Islet precursor cell (in vitro differentiated cells): ENCODE data around the gene NET1.

Experiments used
- DNase-seq: peaks from one replicate; pipeline ENCODE4 v3.0.0-alpha.2; 2018

NET1 gene, protein sequence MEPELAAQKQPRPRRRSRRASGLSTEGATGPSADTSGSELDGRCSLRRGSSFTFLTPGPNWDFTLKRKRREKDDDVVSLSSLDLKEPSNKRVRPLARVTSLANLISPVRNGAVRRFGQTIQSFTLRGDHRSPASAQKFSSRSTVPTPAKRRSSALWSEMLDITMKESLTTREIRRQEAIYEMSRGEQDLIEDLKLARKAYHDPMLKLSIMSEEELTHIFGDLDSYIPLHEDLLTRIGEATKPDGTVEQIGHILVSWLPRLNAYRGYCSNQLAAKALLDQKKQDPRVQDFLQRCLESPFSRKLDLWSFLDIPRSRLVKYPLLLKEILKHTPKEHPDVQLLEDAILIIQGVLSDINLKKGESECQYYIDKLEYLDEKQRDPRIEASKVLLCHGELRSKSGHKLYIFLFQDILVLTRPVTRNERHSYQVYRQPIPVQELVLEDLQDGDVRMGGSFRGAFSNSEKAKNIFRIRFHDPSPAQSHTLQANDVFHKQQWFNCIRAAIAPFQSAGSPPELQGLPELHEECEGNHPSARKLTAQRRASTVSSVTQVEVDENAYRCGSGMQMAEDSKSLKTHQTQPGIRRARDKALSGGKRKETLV

DNA sequence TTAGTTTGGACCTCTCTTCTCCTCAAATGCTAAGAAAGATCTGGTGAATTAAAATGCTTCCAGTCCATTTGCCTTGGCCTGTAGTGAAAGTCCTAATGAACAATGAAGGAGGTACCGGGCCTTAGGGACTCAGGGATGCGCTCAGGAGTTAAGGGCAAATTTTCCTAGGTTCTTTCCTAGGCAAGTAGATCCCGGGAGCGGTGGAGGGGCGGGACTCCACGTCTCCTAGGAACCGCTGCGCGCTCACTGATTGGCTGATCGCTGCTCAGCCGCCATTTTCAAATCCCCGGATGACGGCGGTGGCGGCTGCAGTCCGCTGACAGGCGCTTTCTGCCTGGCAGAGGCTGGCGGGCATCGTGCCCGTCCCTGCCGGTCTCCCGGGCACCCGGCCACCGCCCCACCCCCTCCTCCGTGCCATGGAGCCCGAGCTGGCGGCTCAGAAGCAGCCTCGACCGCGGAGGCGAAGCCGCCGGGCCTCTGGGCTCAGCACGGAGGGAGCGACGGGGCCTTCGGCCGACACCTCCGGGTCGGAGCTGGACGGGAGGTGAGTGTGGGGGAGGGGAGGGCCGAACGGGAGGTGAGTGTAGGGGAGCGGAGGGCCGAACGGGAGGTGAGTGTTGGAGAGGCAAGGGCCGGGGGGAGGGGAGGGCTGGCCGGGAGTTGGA, at the start of gene NET1:
Gene NET1, plus strand, starts transcription at position 281 of the 665 bp plus-strand sequence. Its CDS starts 136 bp downstream, at position 417.
- DNase-seq = peak; percentile 96

DNA sequence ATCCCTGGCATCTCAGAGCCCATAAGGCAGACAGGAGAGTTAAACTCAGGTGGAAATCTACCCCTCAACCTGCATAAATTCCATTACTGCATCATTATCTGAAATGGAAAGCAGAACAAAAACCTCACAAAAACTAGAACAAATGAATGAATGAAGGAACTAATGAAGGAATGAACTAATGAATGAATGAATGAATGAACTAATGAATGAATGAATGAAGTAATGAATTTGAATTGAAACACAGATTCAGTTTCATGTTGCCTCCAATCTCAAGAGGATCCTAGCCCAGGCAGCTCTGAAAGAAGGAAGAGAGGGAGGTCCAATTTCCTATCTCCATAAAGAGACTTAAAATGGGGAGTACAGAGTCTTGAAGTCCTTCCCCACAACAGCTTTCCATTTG, 49.5 kb upstream of the NET1 start:
- DNase-seq = no peak

DNA sequence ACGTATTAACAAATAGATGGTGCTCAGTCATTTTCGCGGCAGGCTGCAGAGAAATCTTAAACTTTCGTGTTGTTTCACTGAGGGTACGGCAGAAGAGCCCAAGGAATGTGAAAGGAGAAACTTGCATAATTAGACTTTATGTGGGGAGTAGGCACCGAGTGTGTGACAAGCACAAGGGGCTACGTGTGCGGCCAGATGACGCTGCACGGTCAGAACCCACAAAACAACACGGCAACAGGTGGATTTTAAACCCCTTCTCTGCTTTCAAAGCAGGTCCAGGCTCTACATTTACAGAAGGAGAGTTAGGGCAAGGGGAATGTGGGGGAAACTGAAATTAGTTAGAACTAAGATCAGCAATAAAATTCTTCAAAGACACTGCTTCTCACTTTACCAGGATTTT, 48.0 kb upstream of the NET1 start:
- no peak for DNase-seq

DNA sequence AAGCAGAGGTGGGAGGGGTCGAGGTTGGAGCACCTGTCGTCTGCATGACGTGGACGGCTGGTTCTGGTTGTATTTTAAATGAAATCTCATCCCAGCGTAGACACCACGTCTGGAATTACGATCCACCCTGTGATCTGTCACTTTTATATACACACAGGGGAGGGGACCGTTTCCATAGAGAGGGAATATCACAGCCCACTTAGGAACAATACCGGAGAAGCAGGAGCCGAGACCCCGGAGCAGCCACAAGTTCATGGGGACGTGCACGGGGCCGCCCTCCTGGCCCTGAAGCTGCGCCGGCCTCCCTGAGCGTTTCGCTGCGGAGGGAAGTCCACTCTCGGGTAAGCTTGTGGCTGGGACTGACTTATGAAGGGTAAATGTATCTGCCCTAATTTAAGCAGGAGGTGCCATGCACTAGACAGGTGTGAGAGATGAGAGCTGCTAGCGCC, 47.4 kb upstream of the NET1 start, which contains the start of gene UCN3:
Gene UCN3, plus strand, starts transcription at position 77 of the 449 bp plus-strand sequence. CDS start 8,755 bp downstream, outside the sequence.
- no peak for DNase-seq

DNA sequence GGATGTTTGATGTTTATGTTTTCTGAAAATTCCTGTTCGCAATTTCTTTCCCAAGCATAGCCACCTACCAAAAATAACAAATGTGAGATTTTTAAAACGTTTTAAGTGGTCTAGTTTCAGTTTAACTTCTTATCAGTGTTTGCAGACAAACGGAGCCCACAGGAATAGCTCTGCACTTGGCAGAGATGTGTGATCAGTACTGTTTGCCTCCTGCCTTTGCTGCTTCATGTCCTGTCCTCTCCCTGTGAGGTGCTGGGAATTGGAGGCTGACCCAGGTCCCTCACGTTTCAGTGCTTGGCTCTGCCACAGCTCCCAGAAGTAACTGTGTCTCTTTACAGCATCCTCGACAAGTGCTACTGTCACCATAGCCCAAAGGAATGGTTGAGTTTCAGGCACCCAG, 46.4 kb upstream of the NET1 start:
- DNase-seq = no peak

DNA sequence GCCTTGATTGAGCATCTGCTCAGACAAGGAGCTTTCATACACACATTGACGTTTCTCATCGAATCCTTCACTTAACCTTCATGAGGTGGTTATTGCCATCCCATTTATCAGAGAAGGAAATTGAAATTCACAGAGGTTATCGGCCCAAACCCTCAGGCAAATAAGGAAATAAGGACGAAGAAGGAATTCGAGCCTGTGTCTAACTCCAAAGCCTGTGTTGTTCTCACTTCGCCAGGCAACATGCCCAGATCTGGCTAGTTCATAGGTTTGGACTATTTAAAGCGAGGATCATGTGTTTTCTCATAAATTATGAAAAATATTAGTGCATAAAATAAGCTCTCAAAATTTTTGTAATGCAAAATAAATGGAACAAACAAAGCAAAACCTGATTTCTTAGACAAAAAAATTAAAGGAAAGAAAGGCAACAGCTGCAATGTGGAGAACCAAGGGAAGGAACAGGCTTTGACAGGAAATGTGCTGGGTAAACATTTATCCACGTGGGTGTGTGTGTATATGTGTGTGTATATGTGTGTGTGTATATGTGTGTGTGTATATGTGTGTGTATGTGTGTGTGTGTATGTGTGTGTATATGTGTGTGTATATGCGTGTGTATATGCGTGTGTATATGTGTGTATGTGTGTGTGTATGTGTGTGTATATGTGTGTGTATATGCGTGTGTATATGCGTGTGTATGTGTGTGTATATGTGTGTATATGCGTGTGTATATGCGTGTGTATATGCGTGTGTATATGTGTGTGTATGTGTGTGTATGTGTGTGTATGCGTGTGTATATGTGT, 42.8 kb upstream of the NET1 start:
- DNase-seq = no peak

DNA sequence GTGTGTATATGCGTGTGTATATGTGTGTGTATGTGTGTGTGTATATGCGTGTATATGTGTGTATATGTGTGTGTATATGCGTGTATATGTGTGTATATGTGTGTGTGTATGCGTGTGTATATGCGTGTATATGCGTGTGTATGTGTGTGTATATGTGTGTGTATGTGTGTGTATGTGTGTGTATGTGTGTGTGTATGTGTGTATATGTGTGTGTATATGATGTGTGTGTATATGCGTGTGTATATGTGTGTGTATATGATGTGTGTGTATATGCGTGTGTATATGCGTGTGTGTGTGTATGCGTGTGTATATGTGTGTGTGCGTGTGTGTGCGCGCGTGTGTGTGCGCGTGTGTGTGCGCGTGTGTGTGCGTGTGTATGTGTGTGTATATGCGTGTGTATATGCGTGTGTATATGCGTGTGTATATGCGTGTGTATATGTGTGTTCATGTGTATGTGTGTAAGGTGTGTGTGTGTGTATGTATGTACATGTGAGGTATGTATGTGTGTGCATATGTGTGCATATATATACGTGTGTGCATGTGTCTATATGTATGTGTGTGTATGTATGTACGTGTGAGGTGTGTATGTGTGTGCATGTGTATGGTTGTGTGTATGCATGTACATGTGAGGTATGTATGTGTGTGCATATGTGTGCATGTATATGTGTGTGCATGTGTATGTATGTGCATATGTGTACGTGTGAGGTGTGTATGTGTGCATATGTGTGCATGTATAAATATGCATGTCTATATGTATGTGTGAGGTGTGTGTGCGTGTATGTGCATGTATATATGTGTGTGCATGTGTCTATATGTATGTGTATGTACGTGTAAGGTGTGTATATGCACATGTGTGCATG, 41.6 kb upstream of the NET1 start:
- DNase-seq = no peak

DNA sequence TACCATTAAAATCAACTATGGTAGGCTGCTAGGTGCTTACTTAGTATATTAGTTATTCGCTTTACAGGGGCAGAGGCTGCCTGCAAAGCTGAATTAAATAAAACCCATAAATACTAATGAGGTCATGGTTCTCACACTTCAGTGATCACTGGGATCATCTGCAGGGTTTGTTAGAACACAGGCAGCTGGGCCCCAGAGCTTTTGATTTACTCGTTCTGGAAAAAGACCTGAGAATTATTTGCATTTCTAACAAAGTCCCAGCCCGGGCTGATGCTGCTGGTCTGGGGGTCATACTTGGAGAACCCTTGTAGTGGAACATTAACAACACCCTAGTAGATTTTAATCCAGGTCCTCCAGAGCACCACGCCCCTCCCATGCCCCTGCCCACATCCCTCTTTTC, 39.0 kb upstream of the NET1 start:
- DNase-seq = peak; percentile 8

DNA sequence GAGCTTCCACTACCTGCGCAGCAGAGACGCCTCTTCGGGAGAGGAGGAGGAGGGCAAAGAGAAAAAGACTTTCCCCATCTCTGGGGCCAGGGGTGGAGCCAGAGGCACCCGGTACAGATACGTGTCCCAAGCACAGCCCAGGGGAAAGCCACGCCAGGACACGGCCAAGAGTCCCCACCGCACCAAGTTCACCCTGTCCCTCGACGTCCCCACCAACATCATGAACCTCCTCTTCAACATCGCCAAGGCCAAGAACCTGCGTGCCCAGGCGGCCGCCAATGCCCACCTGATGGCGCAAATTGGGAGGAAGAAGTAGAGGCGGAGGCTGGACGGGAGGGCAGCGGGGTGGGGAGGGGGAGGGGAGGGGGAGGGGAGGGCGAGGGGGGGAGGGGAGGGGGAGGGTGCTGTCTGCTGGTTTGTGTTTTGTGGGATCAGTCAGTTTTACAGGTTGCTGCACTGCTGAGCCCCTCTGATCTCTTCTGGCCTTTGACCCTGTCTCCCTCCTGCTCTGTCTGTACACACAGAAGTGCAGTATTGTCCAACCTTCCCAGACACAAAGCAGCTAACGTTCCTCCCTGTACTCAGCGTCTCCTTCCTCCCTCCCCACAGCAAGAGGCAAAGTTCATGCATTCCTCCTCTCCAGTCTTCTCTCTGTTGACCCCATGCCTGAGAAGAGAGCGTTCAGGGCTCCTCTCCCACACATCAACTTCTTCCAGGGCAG, 38.3 kb upstream of the NET1 start:
- no peak for DNase-seq

DNA sequence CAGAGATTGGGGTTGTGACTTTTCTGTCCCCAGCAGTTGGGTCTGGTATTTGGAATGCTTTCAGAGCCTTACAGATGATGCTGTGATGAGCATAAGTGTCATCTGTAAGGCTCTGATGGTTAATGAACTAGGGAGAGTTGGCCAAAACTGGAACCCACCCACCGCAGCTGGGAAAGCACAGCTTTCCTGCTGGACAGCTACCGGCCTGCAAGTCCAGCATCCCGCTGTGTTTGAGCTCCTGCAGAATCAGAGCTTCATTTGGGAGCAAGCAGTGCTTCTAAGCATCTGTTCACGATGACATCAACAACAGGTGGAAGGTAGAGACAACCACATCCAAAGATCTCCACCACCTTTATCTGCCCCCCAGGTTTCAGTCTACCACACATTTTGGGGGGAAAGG, 35.9 kb upstream of the NET1 start:
- DNase-seq = peak; percentile 51

DNA sequence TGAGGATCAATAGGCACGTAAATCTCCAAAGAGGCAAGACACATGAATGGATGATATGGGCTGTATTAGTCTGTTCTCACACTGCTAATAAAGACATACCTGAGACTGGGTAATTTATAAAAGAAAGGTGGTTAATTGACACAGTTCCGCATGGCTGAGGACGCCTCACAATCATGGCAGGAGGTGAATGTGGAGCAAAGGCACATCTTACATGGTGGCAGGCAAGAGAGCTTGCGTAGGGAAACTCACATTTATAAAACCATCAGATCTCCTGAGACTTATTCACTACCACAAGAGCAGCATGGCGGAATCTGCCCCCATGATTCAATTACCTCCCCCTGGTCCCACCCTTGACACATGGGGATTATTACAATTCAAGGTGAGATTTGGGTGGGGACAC, 33.2 kb upstream of the NET1 start:
- DNase-seq = peak; percentile 29

DNA sequence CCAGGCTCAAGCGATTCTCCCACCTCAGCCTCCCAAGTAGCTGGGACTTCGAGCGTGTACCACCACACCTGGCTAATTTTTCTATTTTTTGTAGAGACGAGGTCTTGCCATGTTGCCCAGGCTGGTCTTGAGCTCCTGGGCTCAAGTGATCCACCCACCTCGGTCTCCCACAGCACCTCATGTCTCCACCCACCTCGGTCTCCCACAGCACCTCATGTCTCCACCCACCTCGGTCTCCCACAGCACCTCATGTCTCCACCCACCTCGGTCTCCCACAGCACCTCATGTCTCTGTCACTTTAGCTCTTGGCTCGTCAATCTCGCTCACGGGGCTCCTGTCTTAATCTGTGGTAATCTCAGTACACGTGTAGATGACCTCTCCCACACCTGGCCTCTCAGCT, 32.0 kb upstream of the NET1 start:
- DNase-seq = peak; percentile 22

DNA sequence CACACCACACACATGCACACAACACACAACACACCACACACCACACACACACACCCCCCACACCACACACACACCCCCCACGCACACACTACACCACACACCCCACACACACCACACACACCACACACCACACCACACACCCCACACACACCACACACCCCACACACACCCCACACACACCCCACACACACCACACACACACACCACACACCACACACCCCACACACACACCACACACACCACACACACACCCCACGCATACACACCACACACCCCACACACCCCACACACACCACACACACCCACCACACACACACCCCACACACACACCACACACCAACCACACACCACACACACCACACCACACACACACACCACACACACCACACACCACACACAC, 31.2 kb upstream of the NET1 start:
- DNase-seq = no peak

DNA sequence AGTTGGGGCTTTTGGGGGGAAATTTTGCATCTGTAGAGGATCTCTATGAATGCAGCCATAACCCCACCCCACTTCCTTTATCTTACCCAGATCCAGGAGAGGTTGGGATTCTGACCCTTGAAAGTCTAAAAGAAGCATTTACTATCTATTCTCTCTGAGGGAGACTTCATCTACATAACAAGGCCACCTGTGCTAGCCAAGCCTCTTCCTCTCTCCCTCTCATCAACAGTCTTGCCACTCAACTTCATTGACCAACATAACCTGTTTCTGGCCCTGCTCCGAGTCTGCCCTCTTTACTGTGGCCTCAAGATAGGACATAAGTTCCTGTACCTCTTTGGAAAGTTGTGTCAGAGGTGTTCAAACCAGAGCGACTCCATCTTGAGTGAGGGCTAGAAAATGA, 27.1 kb upstream of the NET1 start:
- DNase-seq = no peak

DNA sequence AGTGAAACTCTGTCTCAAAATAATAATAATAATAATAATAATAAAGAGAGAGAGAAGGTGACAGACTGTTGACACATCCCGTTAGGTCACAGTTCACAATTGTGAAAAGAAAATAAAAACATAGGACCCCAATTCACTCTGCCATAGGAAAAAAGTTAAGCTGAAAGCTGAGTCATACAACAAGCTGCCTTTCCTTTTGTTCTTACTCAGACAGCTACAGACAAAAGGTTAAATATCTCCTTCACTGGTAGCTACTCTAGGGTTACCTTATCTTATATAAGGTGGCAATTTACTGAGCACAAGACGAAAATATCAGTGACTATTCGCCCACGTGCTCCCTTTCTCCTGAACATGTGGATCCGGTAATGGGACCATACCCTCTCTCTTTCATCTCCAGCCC, 25.2 kb upstream of the NET1 start:
- peak; percentile 4 for DNase-seq

DNA sequence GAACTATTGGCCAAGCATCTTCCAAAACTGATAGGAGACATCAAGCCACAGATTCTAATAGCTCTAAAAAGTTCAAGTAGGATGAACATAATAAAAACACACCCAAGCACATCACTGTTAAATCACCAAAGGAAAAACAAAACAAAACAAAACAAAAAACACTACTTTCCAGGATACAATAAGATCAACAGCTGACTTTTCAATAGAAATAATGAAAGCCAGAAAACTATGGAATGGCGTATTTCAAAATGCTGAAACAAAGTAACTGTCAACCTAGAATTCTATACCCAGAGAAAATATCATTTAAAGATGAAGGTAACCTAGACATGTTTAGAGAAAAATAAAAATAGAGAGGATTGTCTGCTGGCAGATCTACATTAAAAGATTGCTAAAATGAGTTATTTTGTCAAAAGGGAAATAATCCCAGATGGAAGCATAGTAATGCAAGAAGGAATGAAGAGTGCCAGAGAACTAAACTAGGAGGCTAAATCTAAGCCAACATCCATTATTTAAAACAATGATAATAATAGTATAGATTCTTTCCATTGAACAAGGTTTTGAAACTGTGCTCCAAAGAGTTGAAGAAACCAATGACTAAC, 21.7 kb upstream of the NET1 start:
- DNase-seq = no peak

DNA sequence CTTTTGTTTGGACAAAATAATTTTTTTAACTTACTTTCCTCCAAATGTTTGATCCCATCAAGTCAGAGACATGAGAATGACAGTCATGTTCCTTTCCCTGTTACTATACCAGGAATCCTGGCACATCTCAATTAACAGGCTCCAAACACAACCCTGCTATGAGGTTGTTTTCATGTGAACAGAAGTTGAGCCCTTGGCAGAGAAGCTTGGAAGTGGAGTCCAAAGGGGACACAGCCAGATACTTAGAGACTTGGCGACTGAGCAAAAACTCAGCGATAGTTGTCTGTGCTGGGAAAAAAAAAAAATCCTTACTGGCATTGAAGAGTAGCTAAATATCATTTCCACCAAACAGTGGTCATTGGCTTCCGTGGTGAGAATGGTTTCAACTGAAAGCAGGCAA, 20.6 kb upstream of the NET1 start:
- DNase-seq = no peak

DNA sequence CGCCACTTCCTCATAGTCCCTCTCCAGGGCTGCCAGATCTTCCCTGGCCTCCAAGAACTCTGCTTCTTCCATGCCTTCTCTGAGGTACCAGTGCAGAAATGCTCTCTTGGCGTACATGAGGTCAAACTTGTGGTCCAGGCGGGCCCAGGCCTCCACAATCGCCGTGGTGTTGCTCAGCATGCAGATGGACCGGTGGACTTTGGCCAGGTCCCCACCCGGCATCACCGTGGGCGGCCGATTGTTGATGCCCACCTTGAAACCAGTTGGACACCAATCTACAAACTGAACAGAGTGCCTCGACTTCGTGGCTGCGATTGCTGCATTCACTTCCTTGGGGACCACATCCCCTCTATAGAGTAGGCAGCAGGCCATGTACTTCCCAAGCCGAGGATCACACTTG, 18.8 kb upstream of the NET1 start:
- DNase-seq = no peak

DNA sequence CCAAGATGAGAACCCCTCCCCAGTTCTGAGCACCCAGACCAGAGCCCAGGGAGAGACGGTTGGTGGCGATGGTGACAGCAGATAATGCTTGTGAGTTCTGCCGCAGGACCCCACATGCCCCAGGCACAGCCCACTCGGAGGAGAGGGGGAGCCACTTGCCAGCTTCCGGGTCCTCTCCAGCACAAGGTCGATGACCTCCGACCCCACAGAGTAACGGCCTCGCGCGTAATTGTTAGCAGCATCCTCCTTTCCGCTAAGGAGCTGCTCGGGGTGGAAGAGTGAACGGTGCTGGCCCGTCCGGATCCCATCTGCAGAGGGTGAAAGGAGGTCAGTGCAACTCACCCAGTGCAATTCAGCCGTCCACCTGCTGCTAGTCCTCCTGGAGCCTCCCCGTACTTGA, 17.2 kb upstream of the NET1 start:
- no peak for DNase-seq

DNA sequence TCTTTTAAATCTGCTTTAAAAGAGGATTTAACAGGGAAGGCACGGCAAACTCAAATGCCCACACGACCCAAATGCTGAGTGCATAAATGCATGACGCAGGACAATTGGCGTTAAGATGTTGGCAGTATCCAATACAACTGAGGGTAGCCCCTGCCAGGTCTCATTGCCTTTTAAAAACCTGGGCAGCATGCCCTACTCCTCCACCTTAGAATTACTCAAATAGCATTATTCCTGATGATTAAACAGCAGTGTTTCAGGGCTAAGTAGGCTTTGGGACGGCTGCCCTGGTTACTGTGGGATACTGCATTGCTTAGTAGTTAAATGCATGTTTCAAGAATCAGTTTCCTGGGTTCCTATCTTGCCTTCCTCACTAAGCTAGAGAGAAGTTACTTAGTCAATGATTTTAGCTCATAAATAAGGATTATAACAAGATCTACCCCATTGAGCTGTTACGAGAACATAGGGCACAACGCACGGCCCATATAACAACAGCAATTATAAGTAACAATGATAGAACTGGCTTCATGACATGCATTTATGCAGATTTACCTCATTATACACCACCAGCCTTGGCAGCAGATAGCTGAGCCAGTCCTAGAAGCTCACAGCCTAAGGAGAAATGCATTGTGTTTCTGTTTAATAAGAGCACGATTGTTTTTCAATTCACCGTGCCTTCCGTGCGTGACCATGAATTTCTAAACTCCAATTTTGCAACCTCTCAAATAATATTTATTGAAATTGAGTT, 15.6 kb upstream of the NET1 start:
- no peak for DNase-seq
